Neuronal stem cell (in vitro differentiated cells): ENCODE data around the gene ZP4.

Experiments used
- DNase-seq: peaks from one replicate; pipeline ENCODE4 v3.0.0-alpha.2; 2013; ENCODE audit warnings: low spot score
- H2AFZ ChIP-seq: one replicate; pipeline ENCODE4 v1.6.1; 2013; ENCODE audit warnings: mild to moderate bottlenecking, low read length, inconsistent platforms
- H2AK5ac ChIP-seq: 2 replicates; pipeline ENCODE4 v1.6.1; 2013; ENCODE audit warnings: low read depth, mild to moderate bottlenecking, inconsistent platforms, low read length, moderate library complexity, mixed read lengths
- H2BK120ac ChIP-seq: 2 replicates; pipeline ENCODE4 v1.6.1; 2013; ENCODE audit warnings: low read depth, mild to moderate bottlenecking, inconsistent platforms, low read length, moderate library complexity, mixed read lengths
- H2BK12ac ChIP-seq: one replicate; pipeline ENCODE4 v1.6.1; 2013; ENCODE audit warnings: low read length, inconsistent platforms
- H2BK15ac ChIP-seq: 2 replicates; pipeline ENCODE4 v1.6.1; 2013; ENCODE audit warnings: mild to moderate bottlenecking, low read length, inconsistent platforms, mixed read lengths
- H2BK5ac ChIP-seq: one replicate; pipeline ENCODE4 v1.6.1; 2013; ENCODE audit warnings: inconsistent platforms, mild to moderate bottlenecking, low read length, moderate library complexity
- H3K14ac ChIP-seq: one replicate; pipeline ENCODE4 v1.6.1; 2013; ENCODE audit warnings: low read length, inconsistent platforms
- H3K18ac ChIP-seq: 2 replicates; pipeline ENCODE4 v1.6.1; 2013; ENCODE audit warnings: low read length, inconsistent platforms
- H3K23ac ChIP-seq: 2 replicates; pipeline ENCODE4 v1.6.1; 2013; ENCODE audit warnings: low read depth, mild to moderate bottlenecking, mixed read lengths, low read length, inconsistent platforms; ENCODE audit not compliant: poor library complexity
- H3K27ac ChIP-seq: replicated peaks from 3 replicates; pipeline ENCODE4 v1.5.1; 2013; ENCODE audit warnings: low read length, inconsistent platforms
- H3K27me3 ChIP-seq, 3 experiments: 2 replicates each; pipeline ENCODE4 v1.6.1; 2013; ENCODE audit warnings: low read length in 3 of 3, mild to moderate bottlenecking in 2 of 3, inconsistent platforms in 1 of 3, low read depth in 1 of 3, mixed read lengths in 1 of 3, moderate library complexity in 1 of 3; ENCODE audit not compliant: control insufficient read depth in 3 of 3, insufficient read depth in 3 of 3
- H3K36me3 ChIP-seq, 2 donors: replicated peaks in 1 of 2; 2 replicates each; pipeline ENCODE4 v1.6.1; 2013; ENCODE audit warnings: low read length in 2 of 2; ENCODE audit not compliant: control insufficient read depth in 2 of 2, insufficient read depth in 2 of 2
- H3K4ac ChIP-seq: 2 replicates; pipeline ENCODE4 v1.6.1; 2013; ENCODE audit warnings: inconsistent platforms, mild to moderate bottlenecking, low read length, moderate library complexity
- H3K4me1 ChIP-seq, 2 donors: 1 replicate in 1 of 2; 2 replicates in 1 of 2; pipeline ENCODE4 v1.6.1; 2013; ENCODE audit warnings: low read length in 2 of 2, low read depth in 1 of 2; ENCODE audit not compliant: control insufficient read depth in 2 of 2, insufficient read depth in 1 of 2
- H3K4me2 ChIP-seq: one replicate; pipeline ENCODE4 v1.6.1; 2013; ENCODE audit warnings: mild to moderate bottlenecking, low read length, inconsistent platforms; ENCODE audit not compliant: insufficient read depth, poor library complexity, severe bottlenecking
- H3K4me3 ChIP-seq, 2 donors: 2 replicates each; pipeline ENCODE4 v1.5.1; 2013; ENCODE audit warnings: low read length in 2 of 2, mild to moderate bottlenecking in 2 of 2, inconsistent platforms in 1 of 2, moderate library complexity in 1 of 2
- H3K79me1 ChIP-seq: one replicate; pipeline ENCODE4 v1.6.1; 2013; ENCODE audit warnings: low read depth, mild to moderate bottlenecking, inconsistent platforms, low read length, moderate library complexity
- H3K9ac ChIP-seq: one replicate; pipeline ENCODE4 v1.6.1; 2013; ENCODE audit warnings: mild to moderate bottlenecking, low read depth, low read length, inconsistent platforms; ENCODE audit not compliant: poor library complexity
- H3K9me3 ChIP-seq, 2 donors: replicated peaks in 1 of 2; 2 replicates each; pipeline versions ENCODE3 to v1.6.1; 2013; ENCODE audit warnings: low read length in 2 of 2, mild to moderate bottlenecking in 2 of 2, inconsistent platforms in 1 of 2, low read depth in 1 of 2, mixed read lengths in 1 of 2, moderate library complexity in 1 of 2; ENCODE audit not compliant: control insufficient read depth in 2 of 2, insufficient read depth in 1 of 2
- H4K8ac ChIP-seq: one replicate; pipeline ENCODE4 v1.6.1; 2013; ENCODE audit warnings: low read depth, mild to moderate bottlenecking, inconsistent platforms, low read length, moderate library complexity
- H4K91ac ChIP-seq: one replicate; pipeline ENCODE4 v1.6.1; 2013; ENCODE audit warnings: low read length, low read depth, mild to moderate bottlenecking, inconsistent platforms; ENCODE audit not compliant: poor library complexity
- WGBS, 2 donors: extraction: QIAGEN DNeasy Blood & Tissue Kit; methylation state at CpG; one replicate each; pipeline ENCODE4 v1.1.7; 2013; ENCODE audit warnings: missing lambda C conversion rate in 2 of 2, mixed read lengths in 1 of 2; ENCODE audit not compliant: insufficient read length in 2 of 2, insufficient replicate concordance in 1 of 2; ENCODE audit errors: extremely low coverage in 2 of 2; 5-methylcytosine and 5-hydroxymethylcytosine counted together

The ZP4 gene

GRCh38 chr1:237911911-237912310 lies 21.2 kb upstream of the ZP4 start:
- Histone ChIP-seq H3K23ac (no peak overlapping the region), H2BK5ac (no peak overlapping the region), H3K79me1 (no peaks in the 10 kb centered on the region), H3K9me3 (peaks cover 0 to 7% of the 10 kb centered on the region in 2 donors), H2BK12ac (no peak overlapping the region), H3K4me3 (no peak overlapping the region), H2AFZ (no peak overlapping the region), H2BK120ac (no peak overlapping the region), H2AK5ac (no peak overlapping the region), H3K27me3 (no peaks in the 10 kb centered on the region), H3K27ac (no peak overlapping the region), H2BK15ac (no peak overlapping the region), H3K9ac (no peak overlapping the region), H4K91ac (no peak overlapping the region), H3K4me1 (no peaks in the 10 kb centered on the region), H3K36me3 (no peaks in the 10 kb centered on the region), H3K18ac (no peak overlapping the region), H3K4me2 (no peak overlapping the region), H3K14ac (no peak overlapping the region), H4K8ac (no peak overlapping the region), H3K4ac (no peak overlapping the region)
- DNase-seq: no peak

GRCh38 chr1:237910834-237911233 lies 20.1 kb upstream of the ZP4 start:
- H3K18ac ChIP-seq: no peak overlapping the region
- H3K9me3 ChIP-seq: peaks cover 0 to 7% of the 10 kb centered on the region in 2 donors
- H4K8ac ChIP-seq: no peak overlapping the region
- no peak overlapping the region for H3K4me3 ChIP-seq
- no peak overlapping the region for H2BK12ac ChIP-seq
- no peak overlapping the region for H3K23ac ChIP-seq
- no peak overlapping the region for H4K91ac ChIP-seq
- H3K4ac ChIP-seq: no peak overlapping the region
- no peak for DNase-seq
- no peak overlapping the region for H3K9ac ChIP-seq
- no peak overlapping the region for H3K4me2 ChIP-seq
- H3K27me3 ChIP-seq: no peaks in the 10 kb centered on the region
- no peaks in the 10 kb centered on the region for H3K79me1 ChIP-seq
- no peak overlapping the region for H2AFZ ChIP-seq
- H2BK120ac ChIP-seq: no peak overlapping the region
- H2AK5ac ChIP-seq: no peak overlapping the region
- no peaks in the 10 kb centered on the region for H3K36me3 ChIP-seq
- H3K4me1 ChIP-seq: no peaks in the 10 kb centered on the region
- no peak overlapping the region for H2BK5ac ChIP-seq
- H3K27ac ChIP-seq: no peak overlapping the region
- H2BK15ac ChIP-seq: no peak overlapping the region
- H3K14ac ChIP-seq: no peak overlapping the region
- WGBS, 2 donors: no CpG with 5 or more reads among the region's 2 CpGs

- H3K9ac ChIP-seq: no peak overlapping the region
- no peak for DNase-seq
- H4K91ac ChIP-seq: no peak overlapping the region
- H2BK15ac ChIP-seq: no peak overlapping the region
- no CpG with 5 or more reads among the region's 2 CpGs for WGBS, 2 donors
- no peak overlapping the region for H2BK5ac ChIP-seq
- no peaks in the 10 kb centered on the region for H3K27me3 ChIP-seq
- H3K27ac ChIP-seq: no peak overlapping the region
- no peak overlapping the region for H3K4me2 ChIP-seq
- no peak overlapping the region for H2BK120ac ChIP-seq
- H2AK5ac ChIP-seq: no peak overlapping the region
- H3K9me3 ChIP-seq: no peaks in the 10 kb centered on the region
- H3K4me1 ChIP-seq: peaks cover 0 to 2% of the 10 kb centered on the region in 2 donors
- no peak overlapping the region for H3K18ac ChIP-seq
- H3K14ac ChIP-seq: no peak overlapping the region
- no peak overlapping the region for H2BK12ac ChIP-seq
- H3K4ac ChIP-seq: no peak overlapping the region
- H3K79me1 ChIP-seq: no peaks in the 10 kb centered on the region
- no peaks in the 10 kb centered on the region for H3K36me3 ChIP-seq
- H4K8ac ChIP-seq: no peak overlapping the region
- H3K4me3 ChIP-seq: no peak overlapping the region
- no peak overlapping the region for H3K23ac ChIP-seq
- H2AFZ ChIP-seq: no peak overlapping the region
Observed at GRCh38 chr1:237903961-237904360, 13.2 kb upstream of the ZP4 start.

GRCh38 chr1:237902960-237903743 lies 12.4 kb upstream of the ZP4 start:
- H3K9me3 ChIP-seq: no peaks in the 10 kb centered on the region
- WGBS, 2 donors: no CpG with 5 or more reads among the region's 4 CpGs
- H3K79me1 ChIP-seq: no peaks in the 10 kb centered on the region
- no peaks in the 10 kb centered on the region for H3K27me3 ChIP-seq
- H2BK15ac ChIP-seq: no peak overlapping the region
- no peak overlapping the region for H2BK12ac ChIP-seq
- H4K91ac ChIP-seq: no peak overlapping the region
- no peak overlapping the region for H4K8ac ChIP-seq
- DNase-seq: no peak
- no peak overlapping the region for H3K23ac ChIP-seq
- H2AK5ac ChIP-seq: no peak overlapping the region
- no peaks in the 10 kb centered on the region for H3K36me3 ChIP-seq
- no peak overlapping the region for H3K4me3 ChIP-seq
- no peak overlapping the region for H2AFZ ChIP-seq
- no peak overlapping the region for H3K4me2 ChIP-seq
- H2BK120ac ChIP-seq: no peak overlapping the region
- peaks cover 0 to 2% of the 10 kb centered on the region in 2 donors for H3K4me1 ChIP-seq
- no peak overlapping the region for H3K27ac ChIP-seq
- no peak overlapping the region for H3K4ac ChIP-seq
- no peak overlapping the region for H3K9ac ChIP-seq
- no peak overlapping the region for H2BK5ac ChIP-seq
- H3K18ac ChIP-seq: no peak overlapping the region
- no peak overlapping the region for H3K14ac ChIP-seq
